B cell (primary cell): Measurements from ENCODE around the gene PIK3AP1.

Source experiments
- EZH2 ChIP-seq: IDR thresholded peaks from 2 replicates; pipeline ENCODE4 v1.6.1; 2012; ENCODE audit warnings: borderline replicate concordance, low read depth, mild to moderate bottlenecking, moderate library complexity, low read length; ENCODE audit not compliant: insufficient read depth, poor library complexity, severe bottlenecking
- TF ChIP-seq, protein P1 (sequence below): fragments of 200-600 bp; IDR thresholded peaks from one replicate; pipeline ENCODE4 v1.8.0; 2022; ENCODE audit warnings: antibody characterized with exemption, mild to moderate bottlenecking

DNA sequence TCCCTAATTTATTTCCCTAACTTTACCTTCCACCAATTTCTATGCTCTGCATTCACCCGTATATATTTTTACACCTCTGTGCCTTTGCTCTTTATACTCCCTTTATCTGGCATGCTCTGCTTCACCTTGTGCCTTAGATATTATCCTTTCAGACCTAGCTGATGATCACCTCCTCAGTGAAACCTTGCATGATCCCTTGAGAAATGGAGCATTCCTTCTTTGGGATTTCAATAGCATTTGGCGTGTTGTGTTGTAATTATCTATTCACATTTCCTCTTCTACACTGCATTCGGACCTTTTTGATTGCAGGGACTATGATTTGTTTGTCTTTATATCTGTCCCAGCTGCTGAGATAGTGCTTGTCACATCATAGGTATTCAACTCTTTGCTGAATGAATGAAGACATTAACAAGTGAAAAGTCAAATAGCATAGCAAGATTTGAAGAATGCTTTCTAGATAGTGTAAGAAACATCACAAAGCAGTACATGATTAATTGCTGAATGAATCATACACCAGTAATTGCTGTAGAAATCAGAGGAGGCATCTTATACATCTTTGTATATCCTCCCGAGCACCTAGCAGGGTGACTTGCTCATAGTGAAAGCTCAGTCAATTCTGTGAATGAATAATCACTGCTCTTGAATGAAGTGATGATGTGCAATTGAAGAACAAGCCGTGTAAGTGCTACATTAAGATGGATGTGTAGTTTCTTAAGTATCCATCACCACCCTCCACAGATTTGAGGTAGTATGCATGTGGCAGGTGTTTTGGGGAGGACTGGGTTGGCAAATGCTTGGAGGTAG is 131.5 kb downstream of the PIK3AP1 start:
- TF ChIP-seq, protein P1, sequence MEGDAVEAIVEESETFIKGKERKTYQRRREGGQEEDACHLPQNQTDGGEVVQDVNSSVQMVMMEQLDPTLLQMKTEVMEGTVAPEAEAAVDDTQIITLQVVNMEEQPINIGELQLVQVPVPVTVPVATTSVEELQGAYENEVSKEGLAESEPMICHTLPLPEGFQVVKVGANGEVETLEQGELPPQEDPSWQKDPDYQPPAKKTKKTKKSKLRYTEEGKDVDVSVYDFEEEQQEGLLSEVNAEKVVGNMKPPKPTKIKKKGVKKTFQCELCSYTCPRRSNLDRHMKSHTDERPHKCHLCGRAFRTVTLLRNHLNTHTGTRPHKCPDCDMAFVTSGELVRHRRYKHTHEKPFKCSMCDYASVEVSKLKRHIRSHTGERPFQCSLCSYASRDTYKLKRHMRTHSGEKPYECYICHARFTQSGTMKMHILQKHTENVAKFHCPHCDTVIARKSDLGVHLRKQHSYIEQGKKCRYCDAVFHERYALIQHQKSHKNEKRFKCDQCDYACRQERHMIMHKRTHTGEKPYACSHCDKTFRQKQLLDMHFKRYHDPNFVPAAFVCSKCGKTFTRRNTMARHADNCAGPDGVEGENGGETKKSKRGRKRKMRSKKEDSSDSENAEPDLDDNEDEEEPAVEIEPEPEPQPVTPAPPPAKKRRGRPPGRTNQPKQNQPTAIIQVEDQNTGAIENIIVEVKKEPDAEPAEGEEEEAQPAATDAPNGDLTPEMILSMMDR, result no peak
- TF ChIP-seq EZH2, result no peak
